Sigmoid colon (tissue), 4 donors: ENCODE results near the gene PRSS38.

Experiments
- CTCF ChIP-seq, 4 experiments: fragments of 450-650 bp in 3 of 4; fragments of 200-600 bp in 1 of 4; IDR thresholded peaks; one replicate each; pipeline ENCODE4 v1.5.1; 2016 to 2019; ENCODE audit warnings: antibody characterized with exemption in 4 of 4, mild to moderate bottlenecking in 3 of 4, moderate library complexity in 2 of 4
- EP300 ChIP-seq, 4 donors: sonication (generic); formaldehyde crosslinking; IDR thresholded peaks; one replicate each; pipeline ENCODE4 v1.6.1; 2017; ENCODE audit warnings: antibody characterized with exemption in 4 of 4
- POLR2A ChIP-seq, 2 donors: fragments of 450-650 bp; IDR thresholded peaks; one replicate each; pipeline ENCODE4 v1.6.1; 2016; ENCODE audit warnings: antibody characterized with exemption in 2 of 2, mild to moderate bottlenecking in 2 of 2, moderate library complexity in 2 of 2
- POLR2AphosphoS5 ChIP-seq, 4 donors: sonication (generic); formaldehyde crosslinking; IDR thresholded peaks; one replicate each; pipeline ENCODE4 v1.6.1; 2017; ENCODE audit warnings: antibody characterized with exemption in 4 of 4

- TF ChIP-seq CTCF (IDR thresholded peaks at IDR 0.05) (no peak), POLR2AphosphoS5 (IDR thresholded peaks at IDR 0.05) (no peak), EP300 (IDR thresholded peaks at IDR 0.05) (no peak), POLR2A (IDR thresholded peaks at IDR 0.05) (no peak)
Observed at GRCh38 chr1:227805606-227806197, 9.8 kb upstream of the PRSS38 start.
